ENCODE measurements around the gene ISM1.

GRCh38 chr20:13205425-13205824 is 15.6 kb upstream of the ISM1 start:
- TF ChIP-seq CTCF (IDR thresholded peaks at IDR 0.05), result no peak
- TF ChIP-seq POLR2A (IDR thresholded peaks at IDR 0.05), result no peak
